Stomach (tissue), 9 donors: ENCODE results near the gene MYO5C. TPM values are rescaled to one million over a fixed set of nuclear protein-coding genes. Genes with fewer than 3 reads are reported as not detected.
A peak's percentile ranks its signal among the peaks of the same experiment; 100 is the strongest.

Source experiments
- DNase-seq, 2 donors: peaks; one replicate each; pipeline versions ENCODE4 v3.0.0 to v3.0.0-alpha.2; 2013 to 2019
- H3K27ac ChIP-seq, 5 donors: fragments of 200-600 bp in 4 of 5; sonication (generic) in 4 of 5; one replicate each; pipeline ENCODE4 v1.5.1; 2013 to 2019; ENCODE audit warnings: mild to moderate bottlenecking in 1 of 5, moderate library complexity in 1 of 5
- H3K27me3 ChIP-seq, 3 donors: fragments of 200-600 bp; sonication (generic); one replicate each; pipeline ENCODE4 v1.5.1; 2017 to 2019; ENCODE audit warnings: mixed run types in 1 of 3
- H3K36me3 ChIP-seq, 4 donors: fragments of 200-600 bp; sonication (generic); 1 replicate in 3 of 4; 2 replicates in 1 of 4; pipeline ENCODE4 v1.5.1; 2016 to 2019
- H3K4me1 ChIP-seq, 4 donors: fragments of 200-600 bp; sonication (generic); one replicate each; pipeline ENCODE4 v1.5.1; 2016 to 2019
- H3K4me3 ChIP-seq, 4 donors: fragments of 200-600 bp; sonication (generic) in 3 of 4; one replicate each; pipeline ENCODE4 v1.5.1; 2016 to 2019; ENCODE audit warnings: mild to moderate bottlenecking in 1 of 4
- H3K9me3 ChIP-seq, 4 donors: fragments of 200-600 bp; sonication (generic); one replicate each; pipeline ENCODE4 v1.5.1; 2016 to 2019
- EP300 ChIP-seq: sonication (generic); formaldehyde crosslinking; IDR thresholded peaks from one replicate; pipeline ENCODE4 v1.6.1; 2017; ENCODE audit warnings: antibody characterized with exemption
- POLR2A ChIP-seq, 4 donors: fragments of 450-650 bp; IDR thresholded peaks; one replicate each; pipeline ENCODE4 v1.6.1; 2016; ENCODE audit warnings: antibody characterized with exemption in 4 of 4, control low read depth in 2 of 4, mild to moderate bottlenecking in 1 of 4, moderate library complexity in 1 of 4
- POLR2AphosphoS5 ChIP-seq, 3 donors: sonication (generic); formaldehyde crosslinking; IDR thresholded peaks; one replicate each; pipeline ENCODE4 v1.6.1; 2016; ENCODE audit warnings: antibody characterized with exemption in 3 of 3
- WGBS, 5 donors: extraction: QIAGEN DNeasy Blood & Tissue Kit in 3 of 5; methylation state at CpG; one replicate each; pipeline versions ENCODE4 v1.1.5 to v1.1.7; 2013 to 2018; 5-methylcytosine and 5-hydroxymethylcytosine counted together
- intact Hi-C: fragments of 100-400 bp; cut with DNase I; formaldehyde crosslinking; loops from one replicate; pipeline ENCODE4 v1.15.1; 2023; ENCODE audit warnings: low total_unique reads
- polyA plus RNA-seq, 3 donors: library from polyadenylated mRNA; stranded (reverse); fragments of 200-250 nt; gene quantifications; one replicate each; pipeline ENCODE4 v1.2.3, GENCODE V29; 2013
- total RNA-seq, 5 donors: library from RNA; depleted of rRNA; stranded (reverse); fragments of >200 nt; gene quantifications; one replicate each; pipeline versions ENCODE4 v1.1.0 to v1.2.3, GENCODE V29; 2014 to 2016
- TF ChIP-seq, protein P1 (sequence below), 7 experiments: fragments of 450-650 bp in 4 of 7; fragments of 200-600 bp in 3 of 7; sonication (generic) in 3 of 7; IDR thresholded peaks; one replicate each; pipeline ENCODE4 v1.5.1; 2016 to 2019; ENCODE audit warnings: antibody characterized with exemption in 7 of 7, control low read depth in 2 of 7, mild to moderate bottlenecking in 1 of 7
- donor health status: healthy with polysubstance abuse.
- donor health status: Bipolar disorder and iron deficiency.
- donor health status: healthy.

MYO5C gene
- total and polyA plus RNA-seq, 8 donors: 4.3 to 148 (median 25.6) TPM

DNA sequence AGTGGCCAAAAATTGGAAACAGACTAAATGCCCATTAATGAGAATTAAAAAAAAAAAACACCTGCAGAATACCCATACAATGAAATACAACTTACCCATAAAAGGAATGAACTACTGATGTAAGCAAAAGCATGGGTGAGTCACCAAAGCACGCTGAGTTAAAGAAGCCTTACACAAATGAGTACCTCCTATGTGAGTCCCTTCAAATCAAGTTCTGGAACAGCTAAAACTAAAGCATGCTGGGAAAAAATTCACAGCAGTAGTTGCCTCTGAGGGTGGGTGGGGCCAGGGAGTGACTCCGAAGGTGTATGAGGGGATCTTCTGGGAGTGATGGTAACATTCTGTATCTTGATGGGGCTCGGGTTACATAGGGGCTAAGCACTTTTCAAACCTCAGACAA lies 11.4 kb downstream of the MYO5C start:
- intact Hi-C loops: no loop called here
- no peak for DNase-seq
- WGBS, 5 donors: 70 to 81% (median 76%) methylated on average over 3 of the region's 3 CpGs
- no peaks in the 10 kb centered on the region for H3K27me3 ChIP-seq
- no peak overlapping the region for H3K4me3 ChIP-seq
- H3K4me1 ChIP-seq: peaks cover 20 to 35% (median 33%) of the 10 kb centered on the region in 4 donors
- H3K27ac ChIP-seq: no peak overlapping the region
- no peaks in the 10 kb centered on the region for H3K9me3 ChIP-seq
- TF ChIP-seq, protein P1, sequence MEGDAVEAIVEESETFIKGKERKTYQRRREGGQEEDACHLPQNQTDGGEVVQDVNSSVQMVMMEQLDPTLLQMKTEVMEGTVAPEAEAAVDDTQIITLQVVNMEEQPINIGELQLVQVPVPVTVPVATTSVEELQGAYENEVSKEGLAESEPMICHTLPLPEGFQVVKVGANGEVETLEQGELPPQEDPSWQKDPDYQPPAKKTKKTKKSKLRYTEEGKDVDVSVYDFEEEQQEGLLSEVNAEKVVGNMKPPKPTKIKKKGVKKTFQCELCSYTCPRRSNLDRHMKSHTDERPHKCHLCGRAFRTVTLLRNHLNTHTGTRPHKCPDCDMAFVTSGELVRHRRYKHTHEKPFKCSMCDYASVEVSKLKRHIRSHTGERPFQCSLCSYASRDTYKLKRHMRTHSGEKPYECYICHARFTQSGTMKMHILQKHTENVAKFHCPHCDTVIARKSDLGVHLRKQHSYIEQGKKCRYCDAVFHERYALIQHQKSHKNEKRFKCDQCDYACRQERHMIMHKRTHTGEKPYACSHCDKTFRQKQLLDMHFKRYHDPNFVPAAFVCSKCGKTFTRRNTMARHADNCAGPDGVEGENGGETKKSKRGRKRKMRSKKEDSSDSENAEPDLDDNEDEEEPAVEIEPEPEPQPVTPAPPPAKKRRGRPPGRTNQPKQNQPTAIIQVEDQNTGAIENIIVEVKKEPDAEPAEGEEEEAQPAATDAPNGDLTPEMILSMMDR (IDR thresholded peaks at IDR 0.05): no peak
- TF ChIP-seq EP300: no peak
- no peak for TF ChIP-seq POLR2AphosphoS5 (IDR thresholded peaks at IDR 0.05)
- no peak for TF ChIP-seq POLR2A (IDR thresholded peaks at IDR 0.05)
- peaks cover 0 to 20% (median 8%) of the 10 kb centered on the region in 4 donors for H3K36me3 ChIP-seq

DNA sequence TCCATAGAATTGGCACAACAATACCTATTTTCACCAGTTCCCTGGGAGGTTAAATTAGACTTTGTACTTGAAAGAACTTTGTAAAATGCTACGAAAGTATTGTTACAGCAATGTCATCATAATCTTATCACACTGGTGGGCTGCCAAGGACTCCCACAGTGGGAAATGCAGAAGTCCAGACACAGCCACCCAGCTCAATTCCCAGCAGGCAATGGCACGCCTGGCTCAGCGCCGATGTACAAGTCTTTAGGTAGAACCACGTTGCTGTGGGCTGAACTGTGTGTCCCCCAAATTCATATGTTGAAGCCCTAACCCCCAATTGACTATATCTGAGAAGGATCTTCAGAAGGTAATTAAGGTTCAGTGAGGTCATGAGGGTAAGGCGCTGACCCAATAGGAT lies 12.3 kb downstream of the MYO5C start:
- intact Hi-C loops: no loop called here
- TF ChIP-seq, protein P1 (IDR thresholded peaks at IDR 0.05): no peak
- TF ChIP-seq POLR2AphosphoS5 (IDR thresholded peaks at IDR 0.05) (no peak), POLR2A (IDR thresholded peaks at IDR 0.05) (no peak), EP300 (no peak)
- H3K27me3 ChIP-seq: no peaks in the 10 kb centered on the region
- DNase-seq: no peak
- no peak overlapping the region for H3K4me3 ChIP-seq
- WGBS, 5 donors: 82 to 89% (median 85%) methylated on average over 6 of the region's 6 CpGs
- H3K4me1 ChIP-seq: peaks cover 13 to 28% (median 25%) of the 10 kb centered on the region in 4 donors
- H3K36me3 ChIP-seq: peaks cover 0 to 29% (median 16%) of the 10 kb centered on the region in 4 donors
- no peak overlapping the region for H3K27ac ChIP-seq
- no peaks in the 10 kb centered on the region for H3K9me3 ChIP-seq

- peaks cover 13 to 22% (median 18%) of the 10 kb centered on the region in 4 donors for H3K4me1 ChIP-seq
- 92 to 96% (median 93%) methylated on average over 13 to 14 of the region's 14 CpGs for WGBS, 5 donors
These were observed 13.2 kb downstream of the MYO5C start for GRCh38 chr15:52282418-52282817.

GRCh38 chr15:52281085-52282035 lies 14.2 kb downstream of the MYO5C start:
- peak in 1 of 2 donors; percentile 81 for DNase-seq
- Histone ChIP-seq H3K9me3 (no peaks in the 10 kb centered on the region), H3K36me3 (peaks cover 12 to 48% (median 35%) of the 10 kb centered on the region in 4 donors), H3K4me1 (peaks cover 13 to 18% (median 15%) of the 10 kb centered on the region in 4 donors), H3K4me3 (no peak overlapping the region), H3K27me3 (no peaks in the 10 kb centered on the region), H3K27ac (peak overlapping the region in 3 of 5 donors; percentile 5 to 41 (median 25))
- TF ChIP-seq EP300 (no peak), POLR2AphosphoS5 (IDR thresholded peaks at IDR 0.05) (no peak), POLR2A (IDR thresholded peaks at IDR 0.05) (no peak)
- TF ChIP-seq, protein P1 (IDR thresholded peaks at IDR 0.05): no peak
- 52 to 71% (median 53%) methylated on average over 8 to 10 of the region's 10 CpGs for WGBS, 5 donors
- intact Hi-C loops: no loop called here

More at GRCh38 chr15:52282418-52282817, 13.2 kb downstream of the MYO5C start:
- Histone ChIP-seq H3K27ac (no peak overlapping the region), H3K4me3 (no peak overlapping the region), H3K27me3 (no peaks in the 10 kb centered on the region), H3K9me3 (no peaks in the 10 kb centered on the region), H3K36me3 (peaks cover 5 to 38% (median 24%) of the 10 kb centered on the region in 4 donors)
- DNase-seq: no peak
- TF ChIP-seq, protein P1 (IDR thresholded peaks at IDR 0.05): no peak
- TF ChIP-seq POLR2A (IDR thresholded peaks at IDR 0.05) (no peak), POLR2AphosphoS5 (IDR thresholded peaks at IDR 0.05) (no peak), EP300 (no peak)
- intact Hi-C loops: no loop called here
